ENCODE results near the gene DPYD.

DNA sequence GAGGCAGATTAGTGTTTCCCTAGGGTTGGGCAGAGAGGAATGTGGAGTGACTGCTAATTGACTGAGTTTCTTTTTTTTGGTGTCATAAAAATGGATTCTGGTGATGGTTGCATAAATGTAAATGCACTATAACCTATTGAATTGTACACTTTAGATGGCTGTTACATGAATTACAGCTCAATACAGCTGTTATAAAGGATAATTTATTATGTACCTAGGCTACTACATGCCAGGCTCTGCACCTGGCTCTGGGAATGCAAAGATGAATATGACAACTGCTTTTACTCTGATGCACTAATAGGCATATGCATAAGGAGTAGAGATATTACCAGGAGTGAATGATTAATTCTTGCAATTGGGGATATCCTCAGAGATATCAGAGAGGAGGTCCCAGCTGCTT is 854.0 kb downstream of the DPYD start:
- TF ChIP-seq SIN3A (IDR thresholded peaks at IDR 0.05; ENCODE audit: borderline replicate concordance in 2 of 2, control insufficient read depth in 1 of 2, low read depth in 2 of 2, low read length in 2 of 2) (no peak), ZFP30 (CRISPR knock-in tag; IDR thresholded peaks at IDR 0.05; ENCODE audit: borderline replicate concordance) (no peak), POLR2A (conservative IDR thresholded peaks at IDR 0.05) (no peak), CBFA2T3 (IDR thresholded peaks at IDR 0.05) (no peak), BACH1 (tag; IDR thresholded peaks at IDR 0.05) (no peak), ZC3H4 (CRISPR knock-in tag; IDR thresholded peaks at IDR 0.05; ENCODE audit: borderline replicate concordance) (no peak), CTCF (IDR thresholded peaks at IDR 0.05 in 2 of 3, conservative IDR thresholded peaks at IDR 0.05 in 1 of 3; ENCODE audit: insufficient read depth in 2 of 3, low read depth in 1 of 3, low read length in 3 of 3) (no peak), MEF2A (IDR thresholded peaks at IDR 0.05; ENCODE audit: control insufficient read depth, low read depth, low read length) (no peak), ZNF175 (CRISPR knock-in tag; IDR thresholded peaks at IDR 0.05; ENCODE audit: low read depth) (no peak)
- TF ChIP-seq, protein P1, sequence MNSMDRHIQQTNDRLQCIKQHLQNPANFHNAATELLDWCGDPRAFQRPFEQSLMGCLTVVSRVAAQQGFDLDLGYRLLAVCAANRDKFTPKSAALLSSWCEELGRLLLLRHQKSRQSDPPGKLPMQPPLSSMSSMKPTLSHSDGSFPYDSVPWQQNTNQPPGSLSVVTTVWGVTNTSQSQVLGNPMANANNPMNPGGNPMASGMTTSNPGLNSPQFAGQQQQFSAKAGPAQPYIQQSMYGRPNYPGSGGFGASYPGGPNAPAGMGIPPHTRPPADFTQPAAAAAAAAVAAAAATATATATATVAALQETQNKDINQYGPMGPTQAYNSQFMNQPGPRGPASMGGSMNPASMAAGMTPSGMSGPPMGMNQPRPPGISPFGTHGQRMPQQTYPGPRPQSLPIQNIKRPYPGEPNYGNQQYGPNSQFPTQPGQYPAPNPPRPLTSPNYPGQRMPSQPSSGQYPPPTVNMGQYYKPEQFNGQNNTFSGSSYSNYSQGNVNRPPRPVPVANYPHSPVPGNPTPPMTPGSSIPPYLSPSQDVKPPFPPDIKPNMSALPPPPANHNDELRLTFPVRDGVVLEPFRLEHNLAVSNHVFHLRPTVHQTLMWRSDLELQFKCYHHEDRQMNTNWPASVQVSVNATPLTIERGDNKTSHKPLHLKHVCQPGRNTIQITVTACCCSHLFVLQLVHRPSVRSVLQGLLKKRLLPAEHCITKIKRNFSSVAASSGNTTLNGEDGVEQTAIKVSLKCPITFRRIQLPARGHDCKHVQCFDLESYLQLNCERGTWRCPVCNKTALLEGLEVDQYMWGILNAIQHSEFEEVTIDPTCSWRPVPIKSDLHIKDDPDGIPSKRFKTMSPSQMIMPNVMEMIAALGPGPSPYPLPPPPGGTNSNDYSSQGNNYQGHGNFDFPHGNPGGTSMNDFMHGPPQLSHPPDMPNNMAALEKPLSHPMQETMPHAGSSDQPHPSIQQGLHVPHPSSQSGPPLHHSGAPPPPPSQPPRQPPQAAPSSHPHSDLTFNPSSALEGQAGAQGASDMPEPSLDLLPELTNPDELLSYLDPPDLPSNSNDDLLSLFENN (IDR thresholded peaks at IDR 0.05; ENCODE audit: low read depth in 2 of 2, low read length in 2 of 2), result no peak
- TF ChIP-seq, protein P2, sequence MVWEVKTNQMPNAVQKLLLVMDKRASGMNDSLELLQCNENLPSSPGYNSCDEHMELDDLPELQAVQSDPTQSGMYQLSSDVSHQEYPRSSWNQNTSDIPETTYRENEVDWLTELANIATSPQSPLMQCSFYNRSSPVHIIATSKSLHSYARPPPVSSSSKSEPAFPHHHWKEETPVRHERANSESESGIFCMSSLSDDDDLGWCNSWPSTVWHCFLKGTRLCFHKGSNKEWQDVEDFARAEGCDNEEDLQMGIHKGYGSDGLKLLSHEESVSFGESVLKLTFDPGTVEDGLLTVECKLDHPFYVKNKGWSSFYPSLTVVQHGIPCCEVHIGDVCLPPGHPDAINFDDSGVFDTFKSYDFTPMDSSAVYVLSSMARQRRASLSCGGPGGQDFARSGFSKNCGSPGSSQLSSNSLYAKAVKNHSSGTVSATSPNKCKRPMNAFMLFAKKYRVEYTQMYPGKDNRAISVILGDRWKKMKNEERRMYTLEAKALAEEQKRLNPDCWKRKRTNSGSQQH (CRISPR knock-in tag; IDR thresholded peaks at IDR 0.05), result no peak
- TF ChIP-seq, protein P3, sequence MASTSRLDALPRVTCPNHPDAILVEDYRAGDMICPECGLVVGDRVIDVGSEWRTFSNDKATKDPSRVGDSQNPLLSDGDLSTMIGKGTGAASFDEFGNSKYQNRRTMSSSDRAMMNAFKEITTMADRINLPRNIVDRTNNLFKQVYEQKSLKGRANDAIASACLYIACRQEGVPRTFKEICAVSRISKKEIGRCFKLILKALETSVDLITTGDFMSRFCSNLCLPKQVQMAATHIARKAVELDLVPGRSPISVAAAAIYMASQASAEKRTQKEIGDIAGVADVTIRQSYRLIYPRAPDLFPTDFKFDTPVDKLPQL (IDR thresholded peaks at IDR 0.05; ENCODE audit: extremely low read depth, insufficient read length), result no peak
